Measurements from ENCODE around the gene ZNF385D.

ZNF385D gene

DNA sequence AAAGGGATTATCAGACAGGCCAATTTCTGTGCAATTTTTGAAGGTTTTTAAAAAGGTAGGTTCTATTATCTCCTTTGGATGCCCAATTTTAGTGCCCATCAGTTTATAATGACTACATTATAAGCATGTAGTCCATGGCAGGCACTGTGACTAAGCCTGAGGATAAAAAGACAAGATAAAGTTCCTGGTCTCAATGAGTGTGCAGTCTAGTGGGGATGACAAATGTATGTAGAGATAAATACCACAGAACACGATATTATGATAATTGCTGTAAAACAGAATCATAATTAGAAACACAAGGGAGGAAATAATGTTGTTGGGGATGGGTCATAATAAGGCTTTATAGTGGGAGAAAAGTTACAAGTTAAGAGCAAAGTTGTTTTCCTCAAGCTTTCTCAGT, 163.1 kb downstream of the ZNF385D start:
- H3K4me3 ChIP-seq (ENCODE audit: low read depth, low read length) = no peak overlapping the region
- no peak for DNase-seq (ENCODE audit: low read depth)
- TF ChIP-seq, protein P1, sequence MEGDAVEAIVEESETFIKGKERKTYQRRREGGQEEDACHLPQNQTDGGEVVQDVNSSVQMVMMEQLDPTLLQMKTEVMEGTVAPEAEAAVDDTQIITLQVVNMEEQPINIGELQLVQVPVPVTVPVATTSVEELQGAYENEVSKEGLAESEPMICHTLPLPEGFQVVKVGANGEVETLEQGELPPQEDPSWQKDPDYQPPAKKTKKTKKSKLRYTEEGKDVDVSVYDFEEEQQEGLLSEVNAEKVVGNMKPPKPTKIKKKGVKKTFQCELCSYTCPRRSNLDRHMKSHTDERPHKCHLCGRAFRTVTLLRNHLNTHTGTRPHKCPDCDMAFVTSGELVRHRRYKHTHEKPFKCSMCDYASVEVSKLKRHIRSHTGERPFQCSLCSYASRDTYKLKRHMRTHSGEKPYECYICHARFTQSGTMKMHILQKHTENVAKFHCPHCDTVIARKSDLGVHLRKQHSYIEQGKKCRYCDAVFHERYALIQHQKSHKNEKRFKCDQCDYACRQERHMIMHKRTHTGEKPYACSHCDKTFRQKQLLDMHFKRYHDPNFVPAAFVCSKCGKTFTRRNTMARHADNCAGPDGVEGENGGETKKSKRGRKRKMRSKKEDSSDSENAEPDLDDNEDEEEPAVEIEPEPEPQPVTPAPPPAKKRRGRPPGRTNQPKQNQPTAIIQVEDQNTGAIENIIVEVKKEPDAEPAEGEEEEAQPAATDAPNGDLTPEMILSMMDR (IDR thresholded peaks at IDR 0.05; ENCODE audit: low read depth, low read length, missing control alignments) = no peak
- in situ Hi-C loops (cut with HindIII; ENCODE audit: low sequenced_read_pairs) = no loop called here

- DNase-seq (ENCODE audit: low read depth) = no peak
These were observed 165.7 kb downstream of the ZNF385D start for GRCh38 chr3:21585216-21585740.

GRCh38 chr3:21573291-21573690, 177.7 kb downstream of the ZNF385D start:
- TF ChIP-seq, protein P1 (IDR thresholded peaks at IDR 0.05; ENCODE audit: low read depth, low read length, missing control alignments) = no peak
- DNase-seq (ENCODE audit: low read depth) = no peak
- in situ Hi-C loops (cut with HindIII; ENCODE audit: low sequenced_read_pairs) = no loop called here
- no peak overlapping the region for H3K4me3 ChIP-seq (ENCODE audit: low read depth, low read length)

More at GRCh38 chr3:21585216-21585740, 165.7 kb downstream of the ZNF385D start:
- no peak overlapping the region for H3K4me3 ChIP-seq (ENCODE audit: low read depth, low read length)
- TF ChIP-seq, protein P1 (IDR thresholded peaks at IDR 0.05; ENCODE audit: low read depth, low read length, missing control alignments) = no peak
- in situ Hi-C loops (cut with HindIII; ENCODE audit: low sequenced_read_pairs) = no loop called here

DNA sequence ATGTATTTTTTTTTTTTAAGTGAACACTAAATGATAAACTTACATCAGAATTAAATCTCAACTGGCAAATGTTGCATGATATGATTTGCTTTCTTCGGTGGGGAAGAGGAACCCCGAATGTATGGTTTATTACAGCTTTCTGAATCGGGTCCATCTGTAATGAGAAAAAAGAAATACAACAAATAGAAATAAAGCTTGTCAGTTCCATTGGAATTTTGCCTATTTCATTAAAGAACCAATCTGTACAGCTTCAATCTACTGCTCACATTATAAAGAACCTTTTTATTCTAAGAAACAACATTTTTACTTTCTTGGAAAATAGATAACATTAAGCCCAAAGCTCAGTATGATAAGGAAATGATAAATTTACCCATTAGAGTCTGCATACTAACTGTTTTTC, 186.5 kb downstream of the ZNF385D start:
- DNase-seq (ENCODE audit: low read depth) = no peak
- in situ Hi-C loops (cut with HindIII; ENCODE audit: low sequenced_read_pairs) = no loop called here
- H3K4me3 ChIP-seq (ENCODE audit: low read depth, low read length) = no peak overlapping the region
- TF ChIP-seq, protein P1 (IDR thresholded peaks at IDR 0.05; ENCODE audit: low read depth, low read length, missing control alignments) = no peak

DNA sequence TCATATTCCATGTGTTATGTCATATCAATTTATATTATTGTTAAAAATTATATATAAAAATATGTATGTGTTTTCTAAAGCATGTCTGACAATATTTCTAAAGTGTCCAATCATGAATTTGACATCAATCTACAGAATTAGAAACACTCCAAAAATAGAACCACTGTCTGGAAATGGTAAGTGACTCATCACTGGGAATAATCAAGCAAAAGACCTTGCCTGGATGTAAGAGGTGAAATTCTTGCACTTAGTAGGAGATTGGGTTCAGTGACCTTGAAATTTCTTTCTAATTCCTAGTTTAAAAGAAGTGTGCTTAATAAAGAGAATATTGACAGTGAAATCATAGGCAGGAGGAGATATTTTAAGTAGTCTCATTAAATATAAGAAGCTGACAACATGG, 188.8 kb downstream of the ZNF385D start:
- in situ Hi-C loops (cut with HindIII; ENCODE audit: low sequenced_read_pairs) = no loop called here
- DNase-seq (ENCODE audit: low read depth) = no peak
- TF ChIP-seq, protein P1 (IDR thresholded peaks at IDR 0.05; ENCODE audit: low read depth, low read length, missing control alignments) = no peak
- H3K4me3 ChIP-seq (ENCODE audit: low read depth, low read length) = no peak overlapping the region

DNA sequence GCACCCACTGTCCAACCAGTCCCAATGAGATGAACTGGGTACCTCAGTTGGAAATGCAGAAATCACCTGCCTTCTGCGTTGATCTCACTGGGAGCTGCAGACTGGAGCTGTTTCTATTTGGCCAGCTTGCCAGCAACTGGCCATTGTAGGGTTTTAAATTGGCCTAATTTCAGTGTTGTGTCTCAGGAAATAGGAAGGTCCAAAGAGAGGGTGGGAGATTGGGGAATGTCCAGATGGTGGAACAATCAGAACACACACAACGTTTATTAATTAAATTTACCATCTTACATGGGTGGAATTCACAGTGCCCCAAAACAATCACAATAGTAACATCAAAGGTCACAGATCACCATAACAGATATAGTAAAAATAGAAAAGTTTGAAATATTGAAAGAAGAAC, 189.5 kb downstream of the ZNF385D start:
- no peak overlapping the region for H3K4me3 ChIP-seq (ENCODE audit: low read depth, low read length)
- in situ Hi-C loops (cut with HindIII; ENCODE audit: low sequenced_read_pairs) = no loop called here
- DNase-seq (ENCODE audit: low read depth) = no peak
- TF ChIP-seq, protein P1 (IDR thresholded peaks at IDR 0.05; ENCODE audit: low read depth, low read length, missing control alignments) = no peak

Measured in astrocyte of the cerebellum (primary cell).